MCF 10A (cell line): ENCODE measurements around the gene FARS2. TPM values are rescaled to one million over a fixed set of nuclear protein-coding genes. Genes with fewer than 3 reads are reported as not detected.

Experiments
- BruUV-seq: library from RNA; stranded (reverse); fragments of 400-500 nt; replicated peaks from 2 replicates; lab custom pipeline; 2021; lab: Mats Ljungman, UMichigan
- CTCF ChIA-PET: fragments of 300-600 bp; sonication (Branson Sonifier 250); formaldehyde crosslinking; extraction: SDS; loops from one replicate; lab custom pipeline; 2021; ENCODE audit warnings: antibody characterized with exemption, inconsistent platforms; lab: Yijun Ruan, JAX
- POLR2A ChIA-PET: fragments of 300-600, 350-650 bp; sonication (Branson Sonifier 250); formaldehyde crosslinking; extraction: SDS; loops from one replicate; lab custom pipeline; 2020; ENCODE audit warnings: antibody characterized with exemption, inconsistent platforms; lab: Yijun Ruan, JAX
- DNase-seq: peaks from one replicate; pipeline ENCODE4 v3.0.0-alpha.2; 2018; ENCODE audit not compliant: unreplicated experiment
- H3K27ac Mint-ChIP-seq: one replicate; pipeline ENCODE4 v1.8.0; 2022; ENCODE audit warnings: mild to moderate bottlenecking, low read depth, mixed read lengths; ENCODE audit not compliant: unreplicated experiment
- H3K27me3 Mint-ChIP-seq: one replicate; pipeline ENCODE4 v1.8.0; 2022; ENCODE audit warnings: mixed read lengths; ENCODE audit not compliant: insufficient read depth, unreplicated experiment
- H3K36me3 Mint-ChIP-seq: one replicate; pipeline ENCODE4 v1.8.0; 2022; ENCODE audit warnings: mild to moderate bottlenecking, moderate library complexity, mixed read lengths; ENCODE audit not compliant: insufficient read depth, unreplicated experiment
- H3K4me1 Mint-ChIP-seq: one replicate; pipeline ENCODE4 v1.8.0; 2022; ENCODE audit warnings: mixed read lengths; ENCODE audit not compliant: insufficient read depth, unreplicated experiment
- H3K4me3 Mint-ChIP-seq: one replicate; pipeline ENCODE4 v1.8.0; 2022; ENCODE audit warnings: mild to moderate bottlenecking, moderate library complexity, mixed read lengths; ENCODE audit not compliant: unreplicated experiment
- H3K9me3 Mint-ChIP-seq: one replicate; pipeline ENCODE4 v1.8.0; 2022; ENCODE audit warnings: mixed read lengths; ENCODE audit not compliant: unreplicated experiment
- CTCF ChIP-seq: fragments of 200-600 bp; IDR thresholded peaks from one replicate; pipeline ENCODE4 v1.8.0; 2022; ENCODE audit warnings: antibody characterized with exemption, mild to moderate bottlenecking; ENCODE audit not compliant: unreplicated experiment
- intact Hi-C: fragments of 100-400 bp; cut with micrococcal nuclease; formaldehyde crosslinking; loops from 2 replicates; pipeline ENCODE4 v1.14.1; 2022
- total RNA-seq: library from RNA; stranded (reverse); gene quantifications from 2 replicates; pipeline ENCODE4 v1.2.3, GENCODE V29; 2022

The FARS2 gene
- total RNA-seq, 1 experiment from 2014 or later, result 18.2 TPM

DNA sequence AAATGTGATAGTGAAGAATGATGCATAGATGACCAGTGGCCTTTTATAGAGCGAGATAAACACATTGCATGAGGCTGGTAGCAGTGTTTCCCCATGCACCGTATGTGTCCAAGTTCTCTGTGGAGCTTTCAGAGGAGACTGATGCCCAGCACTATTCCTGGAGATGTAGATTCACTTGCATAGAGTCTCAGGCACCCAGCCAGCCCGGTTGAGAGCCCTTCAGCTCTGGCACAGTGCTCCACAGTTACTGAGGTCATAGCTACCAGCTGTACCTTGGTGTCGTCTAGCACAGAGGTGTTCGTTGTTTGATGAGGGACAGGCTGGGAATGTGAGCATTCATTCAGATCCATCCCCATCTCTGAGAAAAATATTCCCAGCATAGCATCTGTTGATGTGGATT, 328.9 kb downstream of the FARS2 start:
- Mint-ChIP-seq H3K27me3 (no peaks in the 10 kb centered on the region), H3K9me3 (peaks cover 6% of the 10 kb centered on the region), H3K4me1 (no peaks in the 10 kb centered on the region), H3K27ac (no peak overlapping the region), H3K36me3 (peaks cover 5% of the 10 kb centered on the region), H3K4me3 (no peak overlapping the region)
- ChIA-PET POLR2A (no interaction called here), CTCF (no interaction called here)
- intact Hi-C loops, result no loop called here
- no peak for DNase-seq
- no peak for TF ChIP-seq CTCF
- BruUV-seq, result no TSS peak

GRCh38 chr6:5592886-5593519, 331.7 kb downstream of the FARS2 start:
- Mint-ChIP-seq H3K9me3 (no peaks in the 10 kb centered on the region), H3K4me3 (no peak overlapping the region), H3K27ac (no peak overlapping the region), H3K36me3 (peaks cover 5% of the 10 kb centered on the region), H3K4me1 (no peaks in the 10 kb centered on the region), H3K27me3 (no peaks in the 10 kb centered on the region)
- intact Hi-C loops, result no loop called here
- DNase-seq, result no peak
- no TSS peak for BruUV-seq
- ChIA-PET POLR2A (no interaction called here), CTCF (no interaction called here)
- no peak for TF ChIP-seq CTCF

GRCh38 chr6:5595184-5595583, 333.9 kb downstream of the FARS2 start:
- Mint-ChIP-seq H3K4me1 (no peaks in the 10 kb centered on the region), H3K27ac (no peak overlapping the region), H3K27me3 (no peaks in the 10 kb centered on the region), H3K4me3 (no peak overlapping the region), H3K36me3 (no peaks in the 10 kb centered on the region), H3K9me3 (no peaks in the 10 kb centered on the region)
- ChIA-PET CTCF (no interaction called here), POLR2A (no interaction called here)
- no TSS peak for BruUV-seq
- intact Hi-C loops, result no loop called here
- TF ChIP-seq CTCF, result no peak
- no peak for DNase-seq

- Mint-ChIP-seq H3K4me3 (no peak overlapping the region), H3K27ac (no peak overlapping the region), H3K9me3 (no peaks in the 10 kb centered on the region), H3K36me3 (no peaks in the 10 kb centered on the region), H3K4me1 (no peaks in the 10 kb centered on the region), H3K27me3 (no peaks in the 10 kb centered on the region)
- DNase-seq, result no peak
- POLR2A ChIA-PET, result interaction anchor here (0.6 kb wide), 1 partner anchor 156 kb away, joined by 3 read pairs; no protein-coding TSS in a partner anchor
- no peak for TF ChIP-seq CTCF
- CTCF ChIA-PET, result no interaction called here
- intact Hi-C loops, result no loop called here
- no TSS peak for BruUV-seq
These were observed 336.1 kb downstream of the FARS2 start for GRCh38 chr6:5597413-5597812.
